GM21423 (cell line): Measurements from ENCODE around the gene SAMMSON.

Source experiments
- ATAC-seq: cut with Tn5 transposase; IDR thresholded peaks from one replicate; pipeline ENCODE4 v1.9.1; 2021; ENCODE audit warnings: mild to moderate bottlenecking, moderate library complexity; ENCODE audit not compliant: unreplicated experiment

The SAMMSON gene

DNA sequence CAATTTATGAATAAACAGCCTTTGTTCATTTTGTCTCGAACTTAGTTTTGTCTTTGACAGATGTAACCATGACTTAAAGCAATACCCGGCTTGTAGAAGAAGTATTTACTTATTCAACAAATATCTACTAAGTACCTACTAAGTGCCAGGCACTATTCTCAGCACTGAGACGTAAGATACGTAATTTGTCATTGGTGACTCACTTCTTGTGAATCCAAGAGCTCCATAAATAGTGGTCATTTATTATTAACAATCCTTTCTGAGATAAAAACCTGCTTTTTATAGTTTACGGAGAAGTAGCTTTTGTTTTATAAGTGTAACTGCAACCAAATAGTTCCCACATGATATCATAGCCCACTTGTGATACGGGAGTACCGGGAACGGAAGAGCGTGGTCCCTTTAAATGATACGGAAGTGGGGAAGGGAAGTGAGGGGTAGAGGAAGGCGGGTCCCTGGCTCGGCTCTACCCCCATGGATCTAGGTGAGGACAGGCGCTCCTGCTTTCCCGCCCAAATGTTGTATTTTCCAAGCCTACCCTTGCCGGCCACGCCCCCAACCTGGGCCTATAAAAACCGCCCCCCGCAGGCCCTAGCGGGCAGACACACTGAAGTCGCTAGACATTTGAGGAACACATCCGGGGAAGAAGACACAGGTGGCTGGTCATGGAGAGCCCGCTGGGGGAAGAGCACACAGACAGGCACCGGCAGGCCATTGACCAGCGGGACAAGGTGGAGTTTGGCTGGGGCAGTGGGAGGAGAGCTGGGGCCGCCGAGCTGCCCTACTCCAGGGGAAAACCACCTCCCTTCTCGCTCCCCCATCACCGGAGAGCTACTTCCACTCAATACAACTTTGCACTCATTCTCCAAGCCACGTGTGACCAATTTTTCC lies at the start of gene SAMMSON:
TSS of gene SAMMSON (plus strand) at position 594 of the 888 bp plus-strand sequence.
- no peak for ATAC-seq

DNA sequence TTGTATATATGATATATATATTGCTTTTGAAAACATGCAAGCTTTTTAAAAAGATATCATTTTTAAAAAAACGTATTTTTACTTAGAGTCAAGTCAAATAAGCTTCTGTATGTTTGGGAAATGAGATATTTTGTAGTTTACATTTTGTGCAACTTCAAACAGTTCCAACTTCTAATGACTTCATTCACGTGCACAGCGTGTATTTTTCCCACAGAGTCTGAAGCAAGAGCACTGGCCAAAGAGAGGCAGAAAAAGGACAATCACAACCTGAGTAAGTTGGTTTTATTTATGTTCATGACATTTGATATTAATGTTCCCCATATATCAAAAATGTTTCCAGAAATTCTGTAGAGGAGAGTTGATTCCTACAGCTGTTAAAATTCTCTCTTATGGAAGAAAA lies 47.9 kb upstream of the SAMMSON start:
- ATAC-seq: no peak

DNA sequence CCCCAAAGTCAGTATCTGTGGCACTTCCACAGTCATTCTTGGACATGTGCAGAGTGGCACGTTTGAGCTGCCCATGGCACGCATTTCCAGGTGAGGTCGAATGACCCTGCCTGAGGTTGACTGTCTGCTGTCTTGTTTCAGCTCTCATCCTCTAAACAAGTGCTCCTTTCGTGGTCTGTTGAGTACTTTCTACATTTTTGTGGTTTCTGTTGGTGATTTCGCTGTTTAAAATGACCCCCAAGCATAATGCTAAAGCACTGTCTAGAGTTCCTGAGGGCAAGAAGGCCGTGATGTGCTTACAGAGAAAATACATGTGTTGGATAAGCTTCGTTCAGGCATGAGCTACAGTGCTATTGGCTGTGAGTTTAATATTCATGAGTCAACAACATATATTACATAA lies 40.0 kb upstream of the SAMMSON start:
- ATAC-seq: no peak

DNA sequence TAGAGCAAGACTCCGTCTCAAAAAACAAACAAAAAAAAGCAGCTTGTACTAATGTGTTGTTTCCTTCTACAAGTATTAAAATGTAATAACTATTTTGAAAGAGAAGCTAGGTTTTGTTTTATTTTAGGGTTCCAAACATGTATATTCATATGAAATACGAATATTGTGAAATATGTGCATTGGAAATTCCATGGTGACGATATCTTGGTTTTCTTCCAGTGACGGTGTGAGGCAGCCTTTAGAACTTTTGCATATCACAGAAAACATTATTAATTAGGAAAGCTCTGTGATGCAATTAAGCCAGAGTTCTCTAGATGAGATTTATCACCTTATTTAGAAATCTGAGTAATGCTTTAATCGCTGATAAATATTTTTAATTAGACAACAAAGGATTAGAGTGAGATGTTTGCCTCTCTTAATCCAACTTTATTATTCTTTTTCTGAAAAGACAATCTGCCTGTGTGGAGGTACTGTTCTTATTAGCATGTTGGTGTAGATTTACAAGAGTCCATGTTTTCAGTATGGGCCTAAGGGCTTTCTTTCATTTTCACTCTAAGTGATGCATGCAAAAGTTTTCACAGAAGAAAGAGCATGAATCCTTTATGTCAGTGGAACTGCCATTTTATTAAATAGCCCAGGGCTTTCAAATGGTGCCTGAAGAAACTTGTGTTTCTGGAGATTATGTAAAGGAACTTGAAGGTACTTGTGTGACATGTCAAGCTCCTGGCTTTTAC lies 37.7 kb upstream of the SAMMSON start:
- no peak for ATAC-seq

DNA sequence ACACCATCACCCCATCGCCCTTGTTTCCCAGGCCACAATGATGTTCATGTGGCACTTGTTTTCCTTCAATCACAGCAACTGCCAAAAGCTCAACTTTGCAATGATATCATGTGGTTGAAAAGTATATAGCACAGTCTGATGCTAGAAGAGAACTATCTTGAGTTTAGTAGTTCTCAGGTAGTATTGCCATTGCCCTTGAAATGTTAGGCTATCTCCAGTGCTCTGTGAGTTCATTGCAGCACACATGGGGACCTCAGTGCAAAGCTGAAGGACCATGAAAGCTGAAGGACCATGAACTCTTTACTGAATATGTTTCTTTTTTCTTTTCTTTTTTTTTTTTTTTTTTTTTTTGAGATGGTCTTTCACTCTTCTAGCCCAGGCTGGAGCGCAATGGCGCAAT lies 35.9 kb upstream of the SAMMSON start:
- no peak for ATAC-seq

DNA sequence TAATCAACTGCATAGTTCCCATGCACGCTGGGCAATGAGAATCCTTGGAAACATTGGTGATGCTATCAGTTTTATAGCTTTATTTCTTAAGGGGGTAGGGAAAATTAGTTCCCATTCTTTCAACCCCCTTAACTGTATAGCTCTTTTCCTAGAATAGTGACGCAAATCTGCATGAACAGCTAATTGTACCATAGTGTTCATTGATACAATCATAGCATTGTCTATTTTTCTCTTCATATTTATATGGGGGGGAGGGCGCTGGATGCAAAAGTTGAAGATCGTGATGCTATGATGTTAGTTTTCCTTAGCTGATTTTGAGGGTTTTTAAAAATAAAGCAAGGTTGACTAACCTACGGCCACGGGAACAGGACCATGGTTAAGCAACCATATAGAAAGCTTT lies 32.4 kb upstream of the SAMMSON start:
- ATAC-seq: no peak

DNA sequence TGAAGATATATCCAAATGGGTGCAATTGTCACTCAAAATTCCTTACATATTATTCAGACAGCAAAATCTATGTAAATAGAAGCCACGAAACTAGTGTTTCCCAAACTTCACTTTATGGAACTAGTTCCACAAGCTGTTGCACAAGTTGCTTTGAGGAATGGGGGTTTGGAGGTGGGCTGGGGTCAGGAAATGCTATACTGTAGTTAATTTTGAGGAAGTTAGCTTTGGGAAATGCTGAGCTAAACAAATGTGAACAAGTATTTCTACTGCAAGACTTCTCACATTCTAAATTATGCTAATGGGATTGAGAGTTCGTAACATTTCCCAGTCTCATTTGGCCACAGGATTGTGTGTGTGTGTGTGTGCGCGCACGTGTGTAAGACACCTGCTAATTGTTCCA lies 28.7 kb upstream of the SAMMSON start:
- ATAC-seq: no peak

DNA sequence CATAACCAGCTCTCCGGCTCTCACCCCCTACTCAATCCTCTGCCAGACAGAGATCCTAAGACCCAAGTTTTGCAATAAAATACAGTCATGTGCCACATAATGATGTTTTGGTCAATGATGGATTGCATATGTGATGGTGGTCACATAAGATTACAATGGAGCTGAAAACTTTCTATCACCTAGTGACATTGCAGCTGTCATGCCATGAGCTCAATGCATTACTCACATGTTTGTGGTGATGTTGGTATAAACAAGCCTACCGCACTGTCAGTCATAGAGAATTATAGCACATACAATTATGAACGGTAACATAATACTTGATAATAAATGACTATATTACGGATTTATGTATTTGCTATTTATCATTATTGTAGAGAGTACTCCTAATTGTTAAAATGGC lies 26.9 kb upstream of the SAMMSON start:
- ATAC-seq: no peak

DNA sequence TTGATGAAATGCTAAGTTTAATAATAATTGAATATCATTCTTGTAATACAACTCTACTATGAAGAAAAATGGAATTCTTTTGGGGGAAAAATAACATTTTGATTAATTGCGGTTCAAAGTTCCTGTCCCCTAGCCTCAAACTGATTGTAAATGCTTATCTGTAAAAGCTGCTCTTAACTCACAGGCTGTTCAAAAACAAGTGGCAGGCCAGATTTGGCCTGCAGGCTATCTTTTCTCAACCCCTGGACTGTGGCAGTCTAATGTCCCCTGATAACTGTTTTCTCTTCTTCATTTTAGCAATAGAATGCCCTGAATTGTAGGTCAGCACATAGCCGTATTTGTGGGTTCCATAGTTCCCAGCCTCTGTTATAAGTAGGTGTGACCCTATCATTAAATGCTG lies 23.5 kb upstream of the SAMMSON start:
- no peak for ATAC-seq

DNA sequence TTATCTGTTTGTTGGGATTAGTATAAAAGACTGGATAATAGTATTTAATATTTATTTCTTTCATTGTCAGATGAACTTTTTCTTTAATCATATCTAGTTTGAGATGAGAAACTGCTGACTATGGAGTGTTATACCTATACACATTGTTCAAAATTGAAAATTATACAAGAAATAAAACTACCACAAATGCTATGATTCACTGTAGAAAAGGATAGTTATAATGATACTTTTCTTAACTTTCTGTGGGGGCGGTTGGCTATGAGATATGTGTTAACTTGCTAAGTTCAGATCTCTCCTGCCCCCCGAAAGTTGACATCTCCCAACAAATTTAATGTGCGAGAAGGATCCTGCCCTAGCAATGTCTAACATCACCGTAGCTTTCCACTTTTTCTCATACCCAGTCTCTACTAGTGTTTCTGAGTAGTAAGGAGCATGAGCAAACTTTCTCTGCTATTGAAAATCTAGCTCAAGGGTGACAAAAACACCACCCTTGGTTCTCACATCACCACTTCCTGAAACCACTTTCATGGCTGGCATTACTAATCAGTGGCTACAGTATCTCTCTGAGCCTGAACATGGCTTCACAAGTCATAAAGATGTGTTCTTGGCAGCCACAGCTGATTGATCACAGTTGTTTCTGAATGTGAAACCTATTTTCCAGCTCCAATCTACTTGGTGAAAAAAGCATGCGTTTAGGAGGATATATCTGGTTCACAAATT lies 15.8 kb upstream of the SAMMSON start:
- no peak for ATAC-seq

DNA sequence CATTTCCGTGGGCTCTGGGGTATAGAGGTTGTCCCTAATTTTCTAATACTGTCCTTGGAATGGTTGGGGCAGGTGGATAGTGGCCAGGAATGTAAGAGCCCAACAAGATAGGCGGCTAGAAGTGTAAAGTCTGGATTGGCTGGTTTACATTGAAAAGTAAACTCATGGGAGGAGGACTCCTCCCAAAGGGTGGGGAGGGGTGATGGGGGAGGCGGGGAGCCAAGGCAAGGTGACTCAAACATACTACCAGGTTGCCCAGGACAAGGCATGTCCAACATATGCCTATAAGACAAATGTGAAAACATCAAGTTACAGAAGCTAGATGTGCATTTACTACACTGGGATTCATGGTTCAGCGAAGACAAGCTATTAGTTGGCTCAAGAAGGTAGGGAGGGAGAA lies 14.3 kb upstream of the SAMMSON start:
- no peak for ATAC-seq

DNA sequence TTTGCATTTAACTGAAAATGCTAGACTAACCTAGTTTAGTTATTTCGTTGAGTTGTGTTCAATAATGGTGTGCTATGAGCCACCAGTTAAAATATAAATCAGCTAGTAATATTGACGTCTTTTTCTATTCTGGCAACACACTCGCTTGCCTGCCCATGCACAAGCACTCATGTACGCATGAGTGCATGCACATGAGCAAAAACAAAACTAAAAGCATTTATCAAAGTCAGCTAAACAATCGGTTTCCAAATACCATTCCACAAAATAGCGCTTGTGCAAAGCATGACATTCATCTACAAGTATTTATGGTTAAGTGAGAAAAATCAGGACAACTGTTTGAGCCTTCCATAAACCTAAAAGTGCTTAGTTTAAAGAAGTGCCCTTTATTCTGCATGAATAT lies 13.1 kb upstream of the SAMMSON start:
- no peak for ATAC-seq

DNA sequence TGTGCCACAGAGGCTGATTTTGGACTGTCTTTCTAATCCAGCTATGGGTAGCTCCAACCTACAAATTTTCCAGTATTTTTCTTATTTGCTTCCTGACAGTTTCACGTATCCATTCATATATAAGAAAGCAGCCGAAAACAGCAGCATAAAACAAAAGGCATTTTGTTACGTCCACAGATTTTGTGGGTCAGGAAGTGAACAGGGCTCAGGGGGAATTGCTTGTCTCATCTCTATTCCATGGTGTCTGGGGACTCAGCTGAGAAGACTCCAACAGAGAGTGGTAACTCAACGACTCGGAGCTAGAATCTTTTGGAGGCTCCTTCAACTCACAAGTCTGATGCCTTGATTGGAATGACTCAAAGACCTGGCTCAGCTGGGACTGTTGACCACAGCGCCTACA lies 11.7 kb upstream of the SAMMSON start:
- ATAC-seq: no peak

DNA sequence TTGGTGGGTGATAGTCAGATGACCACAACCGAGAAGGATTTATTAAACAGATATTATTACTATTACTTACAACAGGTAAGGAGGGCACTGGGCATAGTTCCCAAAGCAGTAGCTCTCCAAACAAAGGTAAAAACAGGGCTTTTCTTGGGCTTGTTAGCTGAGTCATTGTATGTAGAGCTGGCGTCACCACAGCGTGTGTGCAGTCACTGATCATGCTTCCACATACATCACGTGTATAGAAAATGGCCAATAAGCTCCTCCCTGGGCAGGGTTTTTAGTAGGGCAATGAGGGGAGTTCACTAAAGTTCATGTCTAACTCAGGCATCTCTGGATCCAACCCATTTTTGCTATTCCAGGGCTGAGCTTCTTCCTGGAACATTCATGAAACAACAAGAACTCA lies 5.8 kb upstream of the SAMMSON start:
- no peak for ATAC-seq

DNA sequence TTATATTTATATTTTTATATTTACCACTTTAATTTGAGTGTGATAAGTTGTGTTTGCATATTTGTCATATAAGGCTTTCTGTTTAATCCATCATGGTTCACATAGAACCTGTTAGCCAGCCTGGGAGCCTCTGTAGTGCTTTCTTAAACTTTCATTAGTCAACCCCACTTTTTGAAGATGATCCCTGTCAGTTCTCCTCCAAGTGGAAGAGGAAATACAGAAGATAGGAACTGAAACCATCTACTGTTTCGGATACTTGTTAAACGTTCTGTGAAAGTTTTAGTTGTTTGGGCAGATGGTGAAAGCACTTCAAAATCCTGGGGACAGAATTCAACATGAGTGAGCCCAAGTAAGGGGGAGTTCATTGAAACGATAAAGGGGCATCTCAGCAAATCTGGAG lies 4.6 kb upstream of the SAMMSON start:
- ATAC-seq: no peak

DNA sequence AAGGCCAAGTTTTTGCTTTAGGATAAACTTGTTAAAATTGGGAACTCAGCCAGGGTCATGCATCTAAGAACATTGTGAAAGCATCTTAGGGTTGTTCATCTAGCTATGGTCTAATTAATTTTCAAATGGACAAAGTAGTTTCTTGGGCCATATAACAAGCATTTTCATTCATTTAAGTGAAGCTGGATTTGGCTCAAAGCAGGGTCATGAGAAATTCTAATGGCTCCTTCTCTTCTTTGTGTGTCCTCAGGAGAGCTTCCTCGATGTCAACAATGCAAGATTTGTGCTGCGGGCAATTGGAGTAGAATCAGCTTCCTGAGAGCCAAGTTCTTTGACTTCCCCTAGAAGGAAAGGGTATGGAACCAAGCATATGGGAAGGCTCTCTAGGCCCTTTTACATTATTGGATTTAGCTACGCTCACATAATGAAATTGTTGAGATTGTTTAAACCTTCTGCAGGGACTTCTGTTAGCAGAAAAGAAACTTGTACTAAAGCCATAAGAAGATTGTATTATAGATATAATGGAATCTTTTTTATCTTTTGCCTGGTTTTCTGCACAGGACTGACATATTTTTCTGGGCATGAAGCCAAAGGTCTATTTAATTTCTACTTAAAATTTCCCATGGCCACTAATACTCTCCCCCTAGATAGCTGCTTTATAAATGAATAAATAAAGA lies 1.8 kb upstream of the SAMMSON start:
- no peak for ATAC-seq

DNA sequence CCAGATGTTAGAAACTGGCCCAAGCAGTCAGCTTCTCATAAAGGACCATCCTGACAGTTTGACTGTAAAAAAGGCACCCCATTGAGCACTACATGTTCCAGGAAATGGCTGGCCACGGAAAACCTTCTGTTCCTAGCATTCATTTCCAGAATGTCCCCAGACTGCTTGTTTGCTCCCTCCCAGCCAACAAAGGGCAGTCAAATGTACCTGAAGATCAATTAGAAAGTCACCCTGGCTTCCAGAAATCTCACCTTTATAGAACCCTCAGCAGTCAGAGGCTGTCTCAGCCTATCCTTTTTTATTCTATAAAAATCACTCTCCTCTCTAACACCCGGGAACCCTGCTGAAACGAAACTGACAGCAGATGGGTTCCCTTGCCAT lies 784 bp upstream of the SAMMSON start:
- no peak for ATAC-seq

DNA sequence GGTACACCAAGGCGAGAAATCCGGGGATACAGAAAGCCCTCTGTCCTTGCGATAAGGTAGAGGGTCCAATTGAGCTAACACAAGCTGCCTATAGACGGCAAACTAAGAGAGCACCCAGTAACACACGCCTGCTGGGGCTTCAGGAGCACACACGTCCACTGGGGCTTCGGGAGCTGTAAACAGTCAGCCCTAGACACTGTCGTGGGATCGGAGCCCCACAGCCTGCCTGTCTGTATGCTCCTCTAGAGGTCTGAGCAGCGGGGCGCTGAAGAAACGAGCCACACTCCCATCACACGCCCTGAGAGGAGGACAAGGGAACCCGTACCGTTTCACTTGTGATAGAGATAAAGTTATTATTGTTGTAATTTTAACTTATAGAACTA lies 486 bp downstream of the SAMMSON start:
- no peak for ATAC-seq

DNA sequence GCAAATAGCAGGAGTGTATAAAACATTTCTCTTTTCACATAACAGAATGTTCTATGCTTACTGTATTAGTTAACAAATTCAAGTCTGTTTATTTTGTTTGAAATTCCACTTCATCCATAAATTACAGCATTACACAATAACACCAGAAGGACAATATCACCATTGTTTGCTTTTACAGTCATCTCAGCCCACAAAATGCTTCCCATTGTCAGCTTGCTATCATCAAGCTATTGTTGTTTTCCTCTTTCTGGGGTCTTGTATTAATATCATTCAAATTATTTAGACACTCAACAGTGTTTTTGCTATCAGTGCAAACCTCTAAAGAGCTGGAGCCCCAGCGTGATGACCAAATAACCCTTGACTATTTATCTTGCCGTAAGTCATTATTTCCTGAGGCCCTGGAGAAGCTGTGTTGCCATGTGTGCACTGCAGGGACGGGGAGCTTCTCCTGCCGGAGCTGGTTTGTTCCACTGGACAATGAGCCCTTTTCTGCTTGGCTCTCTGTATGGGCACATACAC lies 1.1 kb downstream of the SAMMSON start:
- no peak for ATAC-seq

DNA sequence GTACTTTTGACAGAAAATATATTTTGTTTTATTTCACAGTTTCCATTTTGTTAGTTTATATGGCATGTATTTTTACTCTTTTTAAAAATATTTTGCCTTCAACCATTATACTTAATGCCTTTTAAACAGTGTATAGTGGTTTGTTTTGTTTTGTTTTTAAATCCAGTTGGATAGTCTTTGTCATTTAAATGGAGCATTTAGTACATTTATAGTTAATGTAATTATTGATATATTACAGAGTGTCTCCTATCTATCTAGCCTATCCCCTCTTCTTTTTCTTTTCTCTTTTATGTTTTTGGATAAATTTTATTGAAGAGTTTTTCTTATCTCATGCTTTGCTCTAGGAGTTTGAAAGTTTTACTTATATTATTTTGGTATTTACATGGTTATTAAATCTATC lies 3.6 kb downstream of the SAMMSON start:
- no peak for ATAC-seq

DNA sequence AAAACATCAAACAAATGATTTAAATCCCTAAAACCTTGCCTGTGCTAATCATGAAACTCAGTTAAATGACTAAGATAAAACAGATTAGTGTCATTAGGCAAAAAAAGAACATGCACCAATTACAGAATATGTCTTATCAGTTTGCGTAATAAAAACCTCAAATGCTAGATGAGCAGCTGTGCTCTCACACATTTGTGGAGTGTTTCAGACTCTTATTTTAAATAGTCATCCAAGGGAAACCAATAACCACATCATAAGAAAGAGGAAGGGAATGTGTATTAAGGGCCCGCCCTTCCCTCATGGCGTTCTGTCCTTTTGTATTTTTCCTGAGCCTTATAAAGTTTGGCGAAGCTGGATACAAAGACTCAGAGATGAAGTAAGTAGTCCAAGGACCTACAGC lies 6.6 kb downstream of the SAMMSON start:
- no peak for ATAC-seq
